ENCODE measurements around the gene CCL13. TPM values are rescaled to one million over a fixed set of nuclear protein-coding genes. Genes with fewer than 3 reads are reported as not detected.

Gene CCL13
- polyA plus RNA-seq, 3 donors: not detected

- H3K27me3 Mint-ChIP-seq (ENCODE audit: low read depth in 3 of 3): peaks cover 0 to 4% (median 3%) of the 10 kb centered on the region in 3 donors
- Histone ChIP-seq H3K9me3 (replicated peaks in 1 of 2; ENCODE audit: control insufficient read depth in 1 of 2, insufficient read depth in 1 of 2, low read length in 2 of 2) (no peaks in the 10 kb centered on the region), H2AFZ (ENCODE audit: insufficient read depth, low read depth, low read length, poor library complexity, severe bottlenecking) (no peak overlapping the region), H3K4me2 (replicated peaks; ENCODE audit: extremely low read depth, low read length, poor library complexity, severe bottlenecking) (no peak overlapping the region), H3K4me3 (replicated peaks in 1 of 3; ENCODE audit: low read depth in 2 of 3, low read length in 3 of 3) (no peak overlapping the region), H3K27me3 (ENCODE audit: control insufficient read depth in 2 of 2, insufficient read depth in 2 of 2, low read length in 2 of 2) (no peaks in the 10 kb centered on the region), H3K36me3 (replicated peaks in 1 of 2; ENCODE audit: control insufficient read depth in 1 of 2, insufficient read depth in 2 of 2, low read length in 2 of 2) (no peaks in the 10 kb centered on the region), H4K20me1 (ENCODE audit: insufficient read depth, low read length) (no peaks in the 10 kb centered on the region), H3K9ac (ENCODE audit: insufficient read depth, low read length, poor library complexity, severe bottlenecking) (no peak overlapping the region), H3K4me1 (ENCODE audit: control insufficient read depth in 1 of 2, insufficient read depth in 2 of 2, low read length in 2 of 2) (no peaks in the 10 kb centered on the region), H3K27ac (ENCODE audit: low read depth in 1 of 2, low read length in 2 of 2) (no peak overlapping the region), H3K79me2 (ENCODE audit: insufficient read depth, low read length) (no peaks in the 10 kb centered on the region)
- TF ChIP-seq CTCF (IDR thresholded peaks at IDR 0.05): no peak
- H3K4me3 Mint-ChIP-seq: no peak overlapping the region
- WGBS (ENCODE audit: insufficient coverage): 92% methylated on average over 2 of the region's 2 CpGs
- intact Hi-C loops (cut with micrococcal nuclease): no loop called here
- H3K27ac Mint-ChIP-seq: no peak overlapping the region
- H3K4me1 Mint-ChIP-seq: no peaks in the 10 kb centered on the region
- no peaks in the 10 kb centered on the region for H3K36me3 Mint-ChIP-seq
- no peak for DNase-seq
- H3K9me3 Mint-ChIP-seq: peaks cover 0 to 1% (median 0%) of the 10 kb centered on the region in 7 donors
Measured at GRCh38 chr17:34341916-34342315, 14.4 kb upstream of the CCL13 start.

- peaks cover 2% of the 10 kb centered on the region for H3K4me1 Mint-ChIP-seq
- Histone ChIP-seq H3K4me2 (replicated peaks; ENCODE audit: extremely low read depth, low read length, poor library complexity, severe bottlenecking) (no peak overlapping the region), H3K36me3 (replicated peaks in 1 of 2; ENCODE audit: control insufficient read depth in 1 of 2, insufficient read depth in 2 of 2, low read length in 2 of 2) (no peaks in the 10 kb centered on the region), H3K9me3 (replicated peaks in 1 of 2; ENCODE audit: control insufficient read depth in 1 of 2, insufficient read depth in 1 of 2, low read length in 2 of 2) (no peaks in the 10 kb centered on the region), H3K79me2 (ENCODE audit: insufficient read depth, low read length) (no peaks in the 10 kb centered on the region), H3K27ac (ENCODE audit: low read depth in 1 of 2, low read length in 2 of 2) (no peak overlapping the region), H4K20me1 (ENCODE audit: insufficient read depth, low read length) (no peaks in the 10 kb centered on the region), H3K27me3 (ENCODE audit: control insufficient read depth in 2 of 2, insufficient read depth in 2 of 2, low read length in 2 of 2) (peaks cover 0 to 2% of the 10 kb centered on the region in 2 donors), H3K4me1 (ENCODE audit: control insufficient read depth in 1 of 2, insufficient read depth in 2 of 2, low read length in 2 of 2) (no peaks in the 10 kb centered on the region), H3K4me3 (replicated peaks in 1 of 3; ENCODE audit: low read depth in 2 of 3, low read length in 3 of 3) (no peak overlapping the region), H3K9ac (ENCODE audit: insufficient read depth, low read length, poor library complexity, severe bottlenecking) (no peak overlapping the region), H2AFZ (ENCODE audit: insufficient read depth, low read depth, low read length, poor library complexity, severe bottlenecking) (no peak overlapping the region)
- H3K27me3 Mint-ChIP-seq (ENCODE audit: low read depth in 3 of 3): no peaks in the 10 kb centered on the region
- TF ChIP-seq CTCF (IDR thresholded peaks at IDR 0.05): no peak
- intact Hi-C loops (cut with micrococcal nuclease): no loop called here
- 48% methylated on average over 2 of the region's 4 CpGs for WGBS (ENCODE audit: insufficient coverage)
- no peak overlapping the region for H3K27ac Mint-ChIP-seq
- peaks cover 0 to 1% (median 0%) of the 10 kb centered on the region in 7 donors for H3K9me3 Mint-ChIP-seq
- H3K4me3 Mint-ChIP-seq: no peak overlapping the region
- DNase-seq: peak in 1 of 3 donors; percentile 49
- H3K36me3 Mint-ChIP-seq: no peaks in the 10 kb centered on the region
Measured at GRCh38 chr17:34347063-34347462, 9.2 kb upstream of the CCL13 start.

Data from CD14-positive monocyte (primary cell).